Measurements from ENCODE around the gene MCM7. TPM values are rescaled to one million over a fixed set of nuclear protein-coding genes. Genes with fewer than 3 reads are reported as not detected.
A peak's percentile ranks its signal among the peaks of the same experiment; 100 is the strongest.

The MCM7 gene
- total and polyA plus RNA-seq, 3 experiments from 2014 or later = 28.9 to 452 (median 440) TPM

DNA sequence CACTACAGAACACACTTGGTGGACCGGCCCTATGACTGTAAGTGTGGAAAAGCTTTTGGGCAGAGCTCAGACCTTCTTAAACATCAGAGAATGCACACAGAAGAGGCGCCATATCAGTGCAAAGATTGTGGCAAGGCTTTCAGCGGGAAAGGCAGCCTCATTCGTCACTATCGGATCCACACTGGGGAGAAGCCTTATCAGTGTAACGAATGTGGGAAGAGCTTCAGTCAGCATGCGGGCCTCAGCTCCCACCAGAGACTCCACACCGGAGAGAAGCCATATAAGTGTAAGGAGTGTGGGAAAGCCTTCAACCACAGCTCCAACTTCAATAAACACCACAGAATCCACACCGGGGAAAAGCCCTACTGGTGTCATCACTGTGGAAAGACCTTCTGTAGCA, 37.0 kb downstream of the MCM7 start:
- H3K4me3 Mint-ChIP-seq = no peak overlapping the region
- no peak overlapping the region for H3K4me3 ChIP-seq (ENCODE audit: low read length)
- peaks cover 0 to 53% (median 8%) of the 10 kb centered on the region in 3 donors for H3K36me3 Mint-ChIP-seq
- H3K9me3 Mint-ChIP-seq = peaks cover 0 to 2% (median 0%) of the 10 kb centered on the region in 5 donors
- ChIA-PET CTCF (no interaction called here), POLR2A (no interaction called here)
- peaks cover 4% of the 10 kb centered on the region for H3K36me3 ChIP-seq (ENCODE audit: insufficient read depth, low read length)
- H3K9me3 ChIP-seq (ENCODE audit: low read length) = no peaks in the 10 kb centered on the region
- H3K27me3 Mint-ChIP-seq = no peaks in the 10 kb centered on the region
- H3K27me3 ChIP-seq (ENCODE audit: insufficient read depth, low read length, poor library complexity, severe bottlenecking) = no peaks in the 10 kb centered on the region
- H3K4me1 ChIP-seq (ENCODE audit: insufficient read depth, low read length) = no peaks in the 10 kb centered on the region
- no peak overlapping the region for H3K27ac Mint-ChIP-seq
- H3K27ac ChIP-seq (ENCODE audit: low read depth, low read length) = no peak overlapping the region
- H3K4me1 Mint-ChIP-seq = peaks cover 0 to 4% (median 0%) of the 10 kb centered on the region in 3 donors
- no peak for DNase-seq

DNA sequence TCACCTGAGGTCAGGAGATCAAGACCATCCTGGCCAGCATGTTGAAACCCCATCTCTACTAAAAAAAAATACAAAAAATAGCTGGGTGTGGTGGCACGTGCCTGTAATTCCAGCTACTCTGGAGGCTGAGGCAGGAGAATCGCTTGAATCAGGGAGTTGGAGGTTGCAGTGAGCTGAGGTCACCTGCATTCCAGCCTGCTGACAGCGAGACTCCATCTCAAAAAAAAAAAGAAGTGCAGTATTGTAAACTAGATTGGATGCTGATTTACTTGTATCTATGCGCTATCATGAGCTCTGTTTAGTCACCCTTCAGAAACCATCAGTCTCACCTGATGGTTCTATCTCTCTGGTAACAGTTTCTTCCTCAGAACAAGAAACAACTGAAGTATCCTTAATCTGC, 37.8 kb downstream of the MCM7 start:
- Histone ChIP-seq H3K9me3 (ENCODE audit: low read length) (no peaks in the 10 kb centered on the region), H3K27me3 (ENCODE audit: insufficient read depth, low read length, poor library complexity, severe bottlenecking) (no peaks in the 10 kb centered on the region), H3K36me3 (ENCODE audit: insufficient read depth, low read length) (peaks cover 4% of the 10 kb centered on the region), H3K4me3 (ENCODE audit: low read length) (no peak overlapping the region), H3K27ac (ENCODE audit: low read depth, low read length) (no peak overlapping the region), H3K4me1 (ENCODE audit: insufficient read depth, low read length) (no peaks in the 10 kb centered on the region)
- H3K36me3 Mint-ChIP-seq = peaks cover 0 to 61% (median 8%) of the 10 kb centered on the region in 3 donors
- no peak overlapping the region for H3K27ac Mint-ChIP-seq
- CTCF ChIA-PET = no interaction called here
- POLR2A ChIA-PET = no interaction called here
- H3K4me3 Mint-ChIP-seq = no peak overlapping the region
- DNase-seq = no peak
- peaks cover 0 to 2% (median 0%) of the 10 kb centered on the region in 5 donors for H3K9me3 Mint-ChIP-seq
- H3K27me3 Mint-ChIP-seq = no peaks in the 10 kb centered on the region
- H3K4me1 Mint-ChIP-seq = peaks cover 0 to 4% (median 0%) of the 10 kb centered on the region in 3 donors

- Mint-ChIP-seq H3K36me3 (peaks cover 0 to 70% (median 10%) of the 10 kb centered on the region in 3 donors), H3K27me3 (no peaks in the 10 kb centered on the region), H3K27ac (peak overlapping the region in 1 of 8 donors; percentile 38), H3K9me3 (no peaks in the 10 kb centered on the region), H3K4me1 (peaks cover 0 to 4% (median 0%) of the 10 kb centered on the region in 3 donors), H3K4me3 (no peak overlapping the region)
- DNase-seq = no peak
- no peak overlapping the region for H3K27ac ChIP-seq (ENCODE audit: low read depth, low read length)
- CTCF ChIA-PET = interaction anchor here (1.2 kb wide), 1 partner anchor 11 kb away, joined by 3 read pairs; no protein-coding TSS in a partner anchor
- H3K36me3 ChIP-seq (ENCODE audit: insufficient read depth, low read length) = peaks cover 11% of the 10 kb centered on the region
- no peak overlapping the region for H3K4me3 ChIP-seq (ENCODE audit: low read length)
- POLR2A ChIA-PET = no interaction called here
- H3K9me3 ChIP-seq (ENCODE audit: low read length) = no peaks in the 10 kb centered on the region
- no peaks in the 10 kb centered on the region for H3K4me1 ChIP-seq (ENCODE audit: insufficient read depth, low read length)
- H3K27me3 ChIP-seq (ENCODE audit: insufficient read depth, low read length, poor library complexity, severe bottlenecking) = no peaks in the 10 kb centered on the region
Measured at GRCh38 chr7:100061518-100062193, 39.5 kb downstream of the MCM7 start.

DNA sequence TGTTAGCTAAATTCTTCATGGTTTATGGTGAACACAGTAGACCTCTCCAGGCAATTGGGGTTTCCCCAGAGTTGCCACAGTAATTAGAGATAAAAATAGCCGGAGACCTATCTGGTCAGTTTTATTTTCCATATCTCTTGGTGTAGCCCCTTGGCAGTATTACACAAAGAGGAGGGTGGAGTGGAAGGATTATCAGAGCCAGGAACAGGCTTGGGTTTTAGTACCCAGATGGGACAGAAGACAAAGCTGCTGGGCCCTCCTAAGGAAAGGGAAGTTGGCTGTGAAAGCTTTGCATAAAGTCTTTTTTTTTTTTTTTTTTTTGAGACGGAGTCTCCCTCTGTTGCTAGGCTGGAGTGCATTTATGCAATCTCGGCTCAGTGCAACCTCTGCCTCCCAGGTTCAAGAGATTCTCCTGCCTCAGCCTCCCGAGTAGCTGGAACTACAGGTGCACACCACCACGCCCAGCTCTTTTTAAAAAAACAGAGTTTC, 41.9 kb downstream of the MCM7 start:
- ChIA-PET CTCF (no interaction called here), POLR2A (no interaction called here)
- Histone ChIP-seq H3K4me3 (ENCODE audit: low read length) (no peak overlapping the region), H3K27me3 (ENCODE audit: insufficient read depth, low read length, poor library complexity, severe bottlenecking) (no peaks in the 10 kb centered on the region), H3K27ac (ENCODE audit: low read depth, low read length) (no peak overlapping the region), H3K36me3 (ENCODE audit: insufficient read depth, low read length) (peaks cover 11% of the 10 kb centered on the region), H3K4me1 (ENCODE audit: insufficient read depth, low read length) (no peaks in the 10 kb centered on the region), H3K9me3 (ENCODE audit: low read length) (no peaks in the 10 kb centered on the region)
- Mint-ChIP-seq H3K4me1 (peaks cover 0 to 4% (median 0%) of the 10 kb centered on the region in 3 donors), H3K27ac (no peak overlapping the region), H3K4me3 (no peak overlapping the region), H3K9me3 (no peaks in the 10 kb centered on the region), H3K27me3 (no peaks in the 10 kb centered on the region), H3K36me3 (peaks cover 0 to 56% (median 8%) of the 10 kb centered on the region in 3 donors)
- DNase-seq = no peak

DNA sequence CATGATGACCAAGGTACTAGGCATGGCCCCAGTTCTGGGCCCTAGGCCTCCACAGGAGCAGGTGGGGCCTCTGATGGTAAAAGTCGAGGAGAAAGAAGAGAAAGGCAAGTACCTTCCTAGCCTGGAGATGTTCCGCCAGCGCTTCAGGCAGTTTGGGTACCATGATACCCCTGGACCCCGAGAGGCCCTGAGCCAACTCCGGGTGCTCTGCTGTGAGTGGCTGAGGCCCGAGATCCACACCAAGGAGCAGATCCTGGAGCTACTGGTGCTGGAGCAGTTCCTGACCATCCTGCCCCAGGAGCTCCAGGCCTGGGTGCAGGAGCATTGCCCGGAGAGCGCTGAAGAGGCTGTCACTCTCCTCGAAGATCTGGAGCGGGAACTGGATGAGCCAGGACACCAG, 44.2 kb downstream of the MCM7 start:
- CTCF ChIA-PET = interaction anchor here (1.0 kb wide), 1 partner anchor 24 kb away, joined by 3 read pairs; no protein-coding TSS in a partner anchor
- H3K4me1 Mint-ChIP-seq = peaks cover 2 to 4% (median 4%) of the 10 kb centered on the region in 3 donors
- POLR2A ChIA-PET = no interaction called here
- no peaks in the 10 kb centered on the region for H3K9me3 ChIP-seq (ENCODE audit: low read length)
- peaks cover 7% of the 10 kb centered on the region for H3K36me3 ChIP-seq (ENCODE audit: insufficient read depth, low read length)
- H3K27me3 Mint-ChIP-seq = no peaks in the 10 kb centered on the region
- H3K27ac ChIP-seq (ENCODE audit: low read depth, low read length) = no peak overlapping the region
- no peak overlapping the region for H3K4me3 ChIP-seq (ENCODE audit: low read length)
- no peak overlapping the region for H3K27ac Mint-ChIP-seq
- no peak for DNase-seq
- H3K9me3 Mint-ChIP-seq = no peaks in the 10 kb centered on the region
- H3K36me3 Mint-ChIP-seq = peaks cover 0 to 44% (median 7%) of the 10 kb centered on the region in 3 donors
- H3K27me3 ChIP-seq (ENCODE audit: insufficient read depth, low read length, poor library complexity, severe bottlenecking) = no peaks in the 10 kb centered on the region
- H3K4me1 ChIP-seq (ENCODE audit: insufficient read depth, low read length) = no peaks in the 10 kb centered on the region
- H3K4me3 Mint-ChIP-seq = no peak overlapping the region

- no peaks in the 10 kb centered on the region for H3K9me3 Mint-ChIP-seq
- DNase-seq = peak in 2 of 5 donors; percentile 27 to 46
- H3K27ac Mint-ChIP-seq = peak overlapping the region in 2 of 8 donors; percentile 27 to 32
- no peaks in the 10 kb centered on the region for H3K27me3 ChIP-seq (ENCODE audit: insufficient read depth, low read length, poor library complexity, severe bottlenecking)
- H3K27me3 Mint-ChIP-seq = peaks cover 0 to 4% of the 10 kb centered on the region in 2 donors
- no peak overlapping the region for H3K27ac ChIP-seq (ENCODE audit: low read depth, low read length)
- H3K4me3 ChIP-seq (ENCODE audit: low read length) = no peak overlapping the region
- H3K4me1 ChIP-seq (ENCODE audit: insufficient read depth, low read length) = peaks cover 6% of the 10 kb centered on the region
- H3K36me3 ChIP-seq (ENCODE audit: insufficient read depth, low read length) = peaks cover 7% of the 10 kb centered on the region
- peak overlapping the region in 1 of 7 donors; percentile 72 for H3K4me3 Mint-ChIP-seq
- POLR2A ChIA-PET = no interaction called here
- peaks cover 15 to 29% (median 18%) of the 10 kb centered on the region in 3 donors for H3K4me1 Mint-ChIP-seq
- CTCF ChIA-PET = interaction anchor here (0.6 to 1.3 kb wide), 6 partner anchors 16 to 1593 kb away, joined by 3 to 5 read pairs (median 3); no protein-coding TSS in a partner anchor
- H3K9me3 ChIP-seq (ENCODE audit: low read length) = no peaks in the 10 kb centered on the region
- H3K36me3 Mint-ChIP-seq = peaks cover 0 to 23% (median 4%) of the 10 kb centered on the region in 3 donors
Measured at GRCh38 chr7:100053215-100053614, 48.0 kb downstream of the MCM7 start.

GRCh38 chr7:100051611-100052010, 49.6 kb downstream of the MCM7 start:
- peak overlapping the region; percentile 41 to 81 (median 52) for H3K4me3 Mint-ChIP-seq
- no peaks in the 10 kb centered on the region for H3K9me3 Mint-ChIP-seq
- CTCF ChIA-PET = no interaction called here

More at GRCh38 chr7:100051611-100052010, 49.6 kb downstream of the MCM7 start:
- H3K27me3 ChIP-seq (ENCODE audit: insufficient read depth, low read length, poor library complexity, severe bottlenecking) = no peaks in the 10 kb centered on the region
- H3K4me1 ChIP-seq (ENCODE audit: insufficient read depth, low read length) = peaks cover 6% of the 10 kb centered on the region
- Mint-ChIP-seq H3K36me3 (peaks cover 0 to 8% (median 2%) of the 10 kb centered on the region in 3 donors), H3K4me1 (peaks cover 15 to 29% (median 18%) of the 10 kb centered on the region in 3 donors), H3K27me3 (peaks cover 0 to 4% of the 10 kb centered on the region in 2 donors), H3K27ac (peak overlapping the region in 7 of 8 donors; percentile 33 to 83 (median 51))
- no peaks in the 10 kb centered on the region for H3K9me3 ChIP-seq (ENCODE audit: low read length)
- no peak overlapping the region for H3K4me3 ChIP-seq (ENCODE audit: low read length)
- DNase-seq = no peak
- H3K36me3 ChIP-seq (ENCODE audit: insufficient read depth, low read length) = no peaks in the 10 kb centered on the region
- no peak overlapping the region for H3K27ac ChIP-seq (ENCODE audit: low read depth, low read length)
- POLR2A ChIA-PET = no interaction called here

All from CD8-positive, alpha-beta memory T cell (primary cell).